Activated naive CD4-positive, alpha-beta T cell treated with anti-CD3 and anti-CD28 coated beads, Interleukin-2, amount 10 ng/mL, durations not matched to agents 7 days and 5 days (primary cell): ENCODE results near the gene HOXB2.

Experiments used
- CTCF ChIA-PET: fragments of 350-600 bp; sonication (Branson Sonifier 250); formaldehyde crosslinking; loops from one replicate; lab custom pipeline; 2021; ENCODE audit warnings: antibody characterized with exemption; lab: Charles Lee
- DNase-seq: peaks from one replicate; pipeline ENCODE4 v3.0.0-alpha.2; 2020
- H3K27ac Mint-ChIP-seq: one replicate; pipeline ENCODE4 v1.8.0; 2021; ENCODE audit warnings: mild to moderate bottlenecking, moderate library complexity, mixed read lengths
- H3K27me3 Mint-ChIP-seq: one replicate; pipeline ENCODE4 v1.8.0; 2021; ENCODE audit warnings: mild to moderate bottlenecking, mixed read lengths
- H3K36me3 Mint-ChIP-seq: one replicate; pipeline ENCODE4 v1.8.0; 2021; ENCODE audit warnings: mixed read lengths
- H3K4me1 Mint-ChIP-seq: one replicate; pipeline ENCODE4 v1.8.0; 2021; ENCODE audit warnings: mixed read lengths
- H3K4me3 Mint-ChIP-seq: one replicate; pipeline ENCODE4 v1.8.0; 2021; ENCODE audit warnings: mild to moderate bottlenecking, moderate library complexity, mixed read lengths
- H3K9me3 Mint-ChIP-seq: one replicate; pipeline ENCODE4 v1.8.0; 2021; ENCODE audit warnings: mixed read lengths

HOXB2 gene

DNA sequence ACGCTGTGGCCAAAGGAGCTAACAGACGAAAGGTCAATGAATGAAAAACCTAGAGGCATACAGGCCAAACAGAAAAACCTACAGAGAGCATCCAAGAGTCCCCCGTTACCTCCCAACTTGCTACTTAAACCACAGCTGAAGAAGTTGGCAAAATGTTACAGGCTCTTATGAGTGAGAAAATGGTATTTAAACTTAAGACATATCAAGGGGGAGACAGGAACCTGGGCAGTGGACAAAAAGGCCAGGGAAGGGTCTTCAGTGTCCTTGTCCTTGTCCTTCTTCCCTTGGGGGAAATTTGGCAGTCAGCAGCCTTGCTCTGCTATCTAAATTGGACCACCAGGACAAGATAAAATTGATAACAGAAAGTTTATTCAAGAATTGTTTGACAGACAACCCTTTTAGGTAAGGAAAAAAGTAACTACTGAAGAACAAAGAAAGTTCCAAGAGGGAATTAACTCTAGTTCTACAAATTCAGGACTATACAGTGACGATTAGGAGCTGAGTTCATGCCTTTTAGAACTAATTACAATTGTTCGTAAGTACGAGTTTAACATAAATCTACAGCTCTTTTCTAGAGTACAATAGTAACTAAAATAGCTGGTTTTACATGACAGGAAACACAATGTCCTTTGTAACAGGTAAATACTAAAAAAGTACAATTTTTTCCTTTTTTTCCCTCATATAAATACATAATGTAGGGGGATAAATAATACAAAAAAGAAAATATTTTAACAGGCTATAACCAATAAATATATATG is 3.8 kb upstream of the HOXB2 start:
- Mint-ChIP-seq H3K4me1 (peaks cover 50% of the 10 kb centered on the region), H3K4me3 (peak overlapping the region; percentile 100)

GRCh38 chr17:48547808-48548522 is 3.1 kb upstream of the HOXB2 start:
- CTCF ChIA-PET, result interaction anchor here (0.6 to 2.1 kb wide), 4 partner anchors 15 to 56 kb away, joined by 3 to 11 read pairs (median 4); no protein-coding TSS in a partner anchor
- DNase-seq, result peak; percentile 71
- H3K4me3 Mint-ChIP-seq, result peak overlapping the region; percentile 100

More for the DNA sequence above, 3.8 kb upstream of the HOXB2 start:
- Mint-ChIP-seq H3K36me3 (peaks cover 7% of the 10 kb centered on the region), H3K27me3 (peaks cover 65% of the 10 kb centered on the region), H3K9me3 (no peaks in the 10 kb centered on the region), H3K27ac (peak overlapping the region; percentile 90)
- DNase-seq, result no peak
- CTCF ChIA-PET, result interaction anchor here (0.9 to 1.1 kb wide), 2 partner anchors 56 to 57 kb away, joined by 4 to 5 read pairs; no protein-coding TSS in a partner anchor

GRCh38 chr17:48546924-48547807 is 2.3 kb upstream of the HOXB2 start:
- peaks cover 56% of the 10 kb centered on the region for H3K4me1 Mint-ChIP-seq
- peak overlapping the region; percentile 90 for H3K27ac Mint-ChIP-seq

More at GRCh38 chr17:48547808-48548522, 3.1 kb upstream of the HOXB2 start:
- Mint-ChIP-seq H3K4me1 (peaks cover 51% of the 10 kb centered on the region), H3K9me3 (no peaks in the 10 kb centered on the region), H3K27ac (peak overlapping the region; percentile 90), H3K27me3 (peaks cover 64% of the 10 kb centered on the region), H3K36me3 (peaks cover 8% of the 10 kb centered on the region)

GRCh38 chr17:48546137-48546923 is 1.4 kb upstream of the HOXB2 start:
- no peaks in the 10 kb centered on the region for H3K9me3 Mint-ChIP-seq
- CTCF ChIA-PET, result interaction anchor here (1.5 to 2.1 kb wide), 2 partner anchors 50 to 54 kb away, joined by 3 to 11 read pairs; no protein-coding TSS in a partner anchor
- peaks cover 62% of the 10 kb centered on the region for H3K4me1 Mint-ChIP-seq
- no peak for DNase-seq
- H3K4me3 Mint-ChIP-seq, result peak overlapping the region; percentile 100
- peak overlapping the region; percentile 90 for H3K27ac Mint-ChIP-seq
- H3K36me3 Mint-ChIP-seq, result peaks cover 19% of the 10 kb centered on the region
- H3K27me3 Mint-ChIP-seq, result peaks cover 69% of the 10 kb centered on the region

More at GRCh38 chr17:48546924-48547807, 2.3 kb upstream of the HOXB2 start:
- H3K36me3 Mint-ChIP-seq, result peaks cover 11% of the 10 kb centered on the region
- CTCF ChIA-PET, result interaction anchor here (0.6 to 2.1 kb wide), 3 partner anchors 14 to 55 kb away, joined by 3 to 11 read pairs (median 3); no protein-coding TSS in a partner anchor
- H3K4me3 Mint-ChIP-seq, result peak overlapping the region; percentile 100
- H3K27me3 Mint-ChIP-seq, result peaks cover 67% of the 10 kb centered on the region
- no peaks in the 10 kb centered on the region for H3K9me3 Mint-ChIP-seq
- DNase-seq, result peak; percentile 28

DNA sequence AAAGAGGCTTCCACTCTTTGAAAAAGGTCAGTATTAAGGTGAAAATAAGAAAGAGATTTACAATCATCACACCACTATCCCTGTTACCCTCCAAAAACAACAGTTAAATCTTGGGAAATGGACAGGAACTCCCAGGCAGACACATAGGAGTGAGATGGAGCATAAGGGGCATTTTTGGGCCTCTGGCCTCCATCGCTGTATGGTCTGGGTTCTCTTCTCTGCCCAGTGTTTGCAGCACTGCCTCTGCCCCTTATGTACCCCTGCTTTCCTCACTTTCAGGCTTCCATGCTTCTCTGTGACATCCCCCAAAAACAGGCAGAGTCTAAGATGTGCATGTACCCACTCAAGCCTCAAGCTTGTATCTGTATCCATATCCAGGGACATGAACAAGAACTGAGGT is 630 bp upstream of the HOXB2 start:
- Mint-ChIP-seq H3K27ac (peak overlapping the region; percentile 94), H3K4me1 (peaks cover 67% of the 10 kb centered on the region), H3K36me3 (peaks cover 23% of the 10 kb centered on the region)

GRCh38 chr17:48544349-48545021 is 424 bp downstream of the HOXB2 start:
- no peaks in the 10 kb centered on the region for H3K9me3 Mint-ChIP-seq
- CTCF ChIA-PET, result interaction anchor here (0.9 kb wide), 1 partner anchor 52 kb away, joined by 3 read pairs; no protein-coding TSS in a partner anchor
- H3K36me3 Mint-ChIP-seq, result peaks cover 24% of the 10 kb centered on the region
- H3K4me3 Mint-ChIP-seq, result peak overlapping the region; percentile 100
- peaks cover 74% of the 10 kb centered on the region for H3K4me1 Mint-ChIP-seq
- peaks cover 78% of the 10 kb centered on the region for H3K27me3 Mint-ChIP-seq
- DNase-seq, result peak; percentile 66
- H3K27ac Mint-ChIP-seq, result peak overlapping the region; percentile 94

More for the DNA sequence above, 630 bp upstream of the HOXB2 start:
- Mint-ChIP-seq H3K9me3 (no peaks in the 10 kb centered on the region), H3K4me3 (peak overlapping the region; percentile 100), H3K27me3 (peaks cover 75% of the 10 kb centered on the region)
- no peak for DNase-seq
- CTCF ChIA-PET, result interaction anchor here (2.1 kb wide), 1 partner anchor 53 kb away, joined by 11 read pairs; no protein-coding TSS in a partner anchor

DNA sequence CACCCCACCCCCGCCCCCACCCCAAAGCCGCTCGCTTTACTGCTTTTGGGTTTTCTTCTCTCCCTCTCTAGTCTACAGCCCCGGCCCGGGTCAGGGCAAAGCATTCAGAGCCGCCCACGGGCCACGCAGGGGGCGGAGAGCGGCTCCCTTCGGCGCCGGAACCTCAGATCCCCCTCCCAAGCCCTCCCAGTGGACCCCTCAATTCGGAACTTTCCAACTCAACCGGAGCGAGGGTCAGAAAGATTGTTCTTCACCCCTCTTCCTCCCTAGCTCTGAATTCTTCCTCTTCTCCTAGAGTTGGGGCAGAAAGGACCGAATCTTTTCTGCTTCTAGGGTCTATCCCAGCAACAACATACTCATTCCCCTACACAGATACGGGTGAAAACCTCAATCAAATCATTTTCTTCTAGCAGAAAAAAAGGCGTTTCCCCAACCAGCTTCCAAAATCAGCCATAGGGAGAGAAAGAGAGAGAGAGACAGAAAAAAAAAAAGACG is 1.0 kb downstream of the HOXB2 start:
- DNase-seq, result no peak

GRCh38 chr17:48543107-48543853 is 1.6 kb downstream of the HOXB2 start:
- Mint-ChIP-seq H3K27ac (peak overlapping the region; percentile 98), H3K4me3 (peak overlapping the region; percentile 100), H3K9me3 (no peaks in the 10 kb centered on the region), H3K27me3 (peaks cover 81% of the 10 kb centered on the region), H3K4me1 (peaks cover 66% of the 10 kb centered on the region), H3K36me3 (peaks cover 24% of the 10 kb centered on the region)
- CTCF ChIA-PET, result interaction anchor here (0.9 kb wide), 1 partner anchor 51 kb away, joined by 3 read pairs; no protein-coding TSS in a partner anchor
- peak; percentile 74 for DNase-seq

More for the DNA sequence above, 1.0 kb downstream of the HOXB2 start:
- Mint-ChIP-seq H3K27ac (peak overlapping the region; percentile 94), H3K36me3 (peaks cover 24% of the 10 kb centered on the region), H3K9me3 (no peaks in the 10 kb centered on the region), H3K27me3 (peaks cover 81% of the 10 kb centered on the region), H3K4me1 (peaks cover 71% of the 10 kb centered on the region), H3K4me3 (peak overlapping the region; percentile 100)
- CTCF ChIA-PET, result interaction anchor here (0.9 kb wide), 1 partner anchor 51 kb away, joined by 3 read pairs; no protein-coding TSS in a partner anchor

GRCh38 chr17:48542698-48543106 is 2.2 kb downstream of the HOXB2 start:
- peaks cover 60% of the 10 kb centered on the region for H3K4me1 Mint-ChIP-seq
- peak overlapping the region; percentile 98 for H3K27ac Mint-ChIP-seq
- peaks cover 24% of the 10 kb centered on the region for H3K36me3 Mint-ChIP-seq
- CTCF ChIA-PET, result no interaction called here
- H3K27me3 Mint-ChIP-seq, result peaks cover 77% of the 10 kb centered on the region
- no peaks in the 10 kb centered on the region for H3K9me3 Mint-ChIP-seq
- DNase-seq, result no peak
- H3K4me3 Mint-ChIP-seq, result peak overlapping the region; percentile 100

DNA sequence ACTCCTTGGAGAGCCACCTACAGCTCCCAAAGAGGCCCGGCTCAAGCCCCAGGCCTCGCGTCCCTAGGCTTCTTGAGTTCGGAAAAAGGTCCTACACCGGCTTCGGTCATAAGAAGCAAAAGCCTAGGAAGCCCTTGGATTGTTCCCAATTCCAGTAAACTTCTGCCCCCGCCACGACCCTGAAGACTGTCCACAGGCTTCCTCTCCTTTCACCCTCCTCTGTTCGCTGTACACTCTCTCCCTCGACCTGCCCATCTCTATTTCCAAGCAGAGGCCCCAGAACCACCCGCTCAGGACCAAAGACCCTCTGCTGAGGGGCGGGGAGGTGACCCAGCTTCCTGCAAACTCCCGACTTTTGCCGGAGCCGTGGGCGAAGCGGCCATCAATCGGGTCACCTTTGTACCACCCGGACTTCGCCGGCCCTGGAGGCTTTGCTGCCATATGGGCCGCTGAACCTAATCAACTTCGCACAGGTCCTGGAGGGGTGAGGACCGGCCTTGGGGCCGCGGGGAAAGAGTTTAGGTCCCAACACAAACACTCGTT is 2.7 kb downstream of the HOXB2 start:
- peak; percentile 38 for DNase-seq
- Mint-ChIP-seq H3K9me3 (no peaks in the 10 kb centered on the region), H3K4me3 (peak overlapping the region; percentile 100), H3K36me3 (peaks cover 24% of the 10 kb centered on the region), H3K27ac (peak overlapping the region; percentile 94), H3K27me3 (peaks cover 78% of the 10 kb centered on the region), H3K4me1 (peaks cover 55% of the 10 kb centered on the region)
- CTCF ChIA-PET, result interaction anchor here (1.0 to 2.6 kb wide), 2 partner anchors 50 to 51 kb away, joined by 3 to 13 read pairs; no protein-coding TSS in a partner anchor

DNA sequence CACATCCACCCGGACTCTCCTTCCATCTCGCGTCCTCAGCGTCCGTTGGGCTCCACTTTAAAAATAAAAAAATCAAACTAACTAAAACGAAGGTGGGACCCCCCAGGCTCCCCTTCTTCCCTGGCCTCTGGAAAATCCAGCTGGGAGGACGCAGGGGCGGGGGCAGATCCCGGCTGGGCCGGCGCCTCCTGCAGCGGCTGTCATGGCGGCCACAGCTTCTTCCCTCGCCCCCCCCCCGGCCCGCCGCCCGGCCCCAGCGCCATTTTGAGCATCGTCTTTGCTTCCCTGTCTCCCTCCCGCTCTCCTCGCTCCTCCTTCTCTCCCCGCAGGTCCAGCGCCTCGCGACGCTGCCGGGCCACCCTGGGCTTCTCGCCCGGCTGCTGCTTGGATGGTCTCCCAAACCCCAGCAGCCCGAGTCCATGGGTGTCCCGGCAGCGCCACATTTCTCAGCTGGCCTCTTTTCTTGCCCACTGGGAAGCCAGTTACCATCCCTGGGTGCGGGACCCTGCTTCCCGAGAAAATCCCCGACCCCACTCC is 3.3 kb downstream of the HOXB2 start:
- H3K4me3 Mint-ChIP-seq, result peak overlapping the region; percentile 100
- H3K36me3 Mint-ChIP-seq, result peaks cover 24% of the 10 kb centered on the region
- H3K27ac Mint-ChIP-seq, result peak overlapping the region; percentile 94
- H3K9me3 Mint-ChIP-seq, result no peaks in the 10 kb centered on the region
- peaks cover 50% of the 10 kb centered on the region for H3K4me1 Mint-ChIP-seq
- DNase-seq, result peak; percentile 59
- CTCF ChIA-PET, result interaction anchor here (1.0 to 2.6 kb wide), 2 partner anchors 49 to 52 kb away, joined by 3 to 13 read pairs; no protein-coding TSS in a partner anchor
- peaks cover 75% of the 10 kb centered on the region for H3K27me3 Mint-ChIP-seq
